NCI-H2227 (cell line): ENCODE data around the gene SLC16A12.
A peak's percentile ranks its signal among the peaks of the same experiment; 100 is the strongest.
"Not testable (repeated sequence)": the region's sequence is repeated elsewhere in the genome, so short reads cannot be mapped to it uniquely, and the experiment has no call there.

Experiments used
- DNase-seq: peaks from one replicate; lab custom pipeline; 2025; ENCODE audit not compliant: unreplicated experiment; lab: John Stamatoyannopoulos, UW

The SLC16A12 gene

GRCh38 chr10:89474452-89474851 is 60.9 kb downstream of the SLC16A12 start:
- DNase-seq: no peak

GRCh38 chr10:89471110-89471809 is 64.1 kb downstream of the SLC16A12 start:
- DNase-seq: no peak

- DNase-seq: no peak
These were observed 64.8 kb downstream of the SLC16A12 start for GRCh38 chr10:89470628-89471027.

- DNase-seq: no peak
These were observed 65.9 kb downstream of the SLC16A12 start for GRCh38 chr10:89469517-89469916.

- no peak for DNase-seq
These were observed 67.0 kb downstream of the SLC16A12 start for GRCh38 chr10:89468191-89468965.

- peak; percentile 3 for DNase-seq
These were observed 68.8 kb downstream of the SLC16A12 start for GRCh38 chr10:89466599-89467035.

GRCh38 chr10:89465196-89465595 is 70.2 kb downstream of the SLC16A12 start:
- DNase-seq: no peak

- DNase-seq: no peak
These were observed 71.4 kb downstream of the SLC16A12 start for GRCh38 chr10:89463846-89464537.

- no peak for DNase-seq
These were observed 76.6 kb downstream of the SLC16A12 start for GRCh38 chr10:89458784-89459183.

- DNase-seq: no peak
These were observed 77.1 kb downstream of the SLC16A12 start for GRCh38 chr10:89458291-89458690.

- DNase-seq: no peak
These were observed 80.6 kb downstream of the SLC16A12 start for GRCh38 chr10:89454561-89455347.

- DNase-seq: no peak
These were observed 83.2 kb downstream of the SLC16A12 start for GRCh38 chr10:89452193-89452592.

- DNase-seq: no peak
These were observed 84.5 kb downstream of the SLC16A12 start for GRCh38 chr10:89450901-89451300.

- DNase-seq: not testable (repeated sequence)
These were observed 90.6 kb downstream of the SLC16A12 start for GRCh38 chr10:89444819-89445218.

GRCh38 chr10:89442289-89442688 is 93.1 kb downstream of the SLC16A12 start:
- DNase-seq: no peak

GRCh38 chr10:89440226-89441009 is 95.0 kb downstream of the SLC16A12 start:
- no peak for DNase-seq

- DNase-seq: no peak
These were observed 96.9 kb downstream of the SLC16A12 start for GRCh38 chr10:89438525-89438924.

GRCh38 chr10:89431977-89432376 is 103.4 kb downstream of the SLC16A12 start:
- DNase-seq: no peak

GRCh38 chr10:89428877-89429276 is 106.5 kb downstream of the SLC16A12 start:
- no peak for DNase-seq

- DNase-seq: no peak
These were observed 107.8 kb downstream of the SLC16A12 start for GRCh38 chr10:89427629-89428028.
